HG03103 (cell line): ENCODE data around the gene HINFP.
"Not testable (repeated sequence)": the region's sequence is repeated elsewhere in the genome, so short reads cannot be mapped to it uniquely, and the experiment has no call there.

Experiments used
- ATAC-seq: cut with Tn5 transposase; IDR thresholded peaks from one replicate; pipeline ENCODE4 v1.9.1; 2021; ENCODE audit warnings: low read depth; ENCODE audit not compliant: unreplicated experiment

HINFP gene

DNA sequence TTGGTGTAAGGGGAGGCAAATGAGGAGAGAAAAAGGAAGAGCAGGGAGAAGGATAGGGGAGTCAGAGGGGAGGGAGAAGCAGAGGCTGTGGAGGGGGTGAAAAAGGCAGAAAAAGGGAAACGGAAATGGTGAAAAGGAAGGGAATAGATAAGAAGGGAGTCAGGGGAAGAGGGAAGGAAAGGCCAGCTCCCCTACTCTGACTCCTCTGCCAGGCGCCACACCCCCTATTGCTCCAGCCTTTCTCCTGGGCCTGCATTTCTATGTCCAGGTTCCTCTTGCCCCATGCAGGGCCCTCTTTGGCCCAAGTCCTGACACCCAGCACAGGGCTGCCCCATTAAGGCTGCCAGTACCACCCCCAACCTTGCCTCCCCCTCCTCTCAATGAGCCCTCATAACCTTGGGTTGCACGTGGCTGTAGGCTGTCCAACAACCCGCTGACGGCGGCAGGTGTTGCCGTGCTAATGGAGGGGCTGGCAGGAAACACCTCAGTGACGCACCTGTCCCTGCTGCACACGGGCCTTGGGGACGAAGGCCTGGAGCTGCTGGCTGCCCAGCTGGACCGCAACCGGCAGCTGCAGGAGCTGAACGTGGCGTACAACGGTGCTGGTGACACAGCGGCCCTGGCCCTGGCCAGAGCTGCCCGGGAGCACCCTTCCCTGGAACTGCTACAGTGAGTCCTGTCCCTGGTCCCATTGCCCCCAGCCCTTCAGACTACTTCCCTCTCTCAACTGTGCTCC is 60.5 kb downstream of the HINFP start:
- ATAC-seq: no peak

DNA sequence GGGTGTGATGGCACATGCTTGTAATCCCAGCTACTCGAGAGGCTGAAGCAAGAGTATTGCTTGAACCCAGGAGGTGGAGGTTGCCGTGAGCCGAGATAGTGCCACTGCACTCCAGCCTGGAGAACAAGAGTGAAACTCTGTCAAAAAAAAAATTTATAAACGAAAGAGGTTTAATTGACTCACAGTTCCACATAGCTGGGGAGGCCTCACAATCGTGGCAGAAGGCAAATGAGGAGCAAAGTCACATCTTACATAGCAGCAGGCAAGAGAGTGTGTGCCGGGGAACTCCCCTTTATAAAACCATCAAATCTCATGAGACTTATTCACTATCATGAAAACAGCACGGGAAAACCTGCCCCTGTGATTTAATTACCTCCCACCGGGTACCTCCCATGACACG is 63.0 kb downstream of the HINFP start:
- ATAC-seq: not testable (repeated sequence)
